Heart left ventricle (tissue), 13 donors: ENCODE results near the gene ZFYVE21.

Experiments used
- POLR2A ChIP-seq, 2 donors: fragments of 450-650 bp; IDR thresholded peaks; one replicate each; pipeline ENCODE4 v1.6.1; 2017; ENCODE audit warnings: antibody characterized with exemption in 2 of 2, mild to moderate bottlenecking in 2 of 2, moderate library complexity in 2 of 2
- TF ChIP-seq, protein P1 (sequence below), 12 donors: fragments of 200-600 bp; sonication (generic) in 4 of 12; IDR thresholded peaks; one replicate each; pipeline versions ENCODE4 v1.5.0 to v1.8.0; 2018 to 2022; ENCODE audit warnings: antibody characterized with exemption in 12 of 12, mild to moderate bottlenecking in 5 of 12
- donor health status: ischemic (EF 13 %, LVEDD 7.1; RV severe dilation, severe dysfunction).
- donor health status: DM: no; HTN: yes; CAD: no.
- donor health status: DM: no; HTN: no; CAD: no.
- donor health status: ischemic (EF 25% LVEDD 6.9; RV normal size, moderate dysfunction).
- donor health status: ischemic (EF 25% LVEDD 5.7; RV mildly dilated, moderate dysfunction).
- donor health status: ischemic (EF 35%, LVEDD 5.7; RV mildly dilated, moderate dysfunction).
- donor health status: nonischemic (EF 11% LVEDD 7.7; RV severe dilation, severe dysfunction).
- donor health status: DM: yes; HTN: yes; CAD: no.
- donor health status: PGD.
- donor health status: ischemic (EF 29% LVEDD 5.4; RV normal size, mild dysfunction).
- donor health status: nonischemic (EF 23%, LVEDD 6.1; RV moderate dilation, normal function).

DNA sequence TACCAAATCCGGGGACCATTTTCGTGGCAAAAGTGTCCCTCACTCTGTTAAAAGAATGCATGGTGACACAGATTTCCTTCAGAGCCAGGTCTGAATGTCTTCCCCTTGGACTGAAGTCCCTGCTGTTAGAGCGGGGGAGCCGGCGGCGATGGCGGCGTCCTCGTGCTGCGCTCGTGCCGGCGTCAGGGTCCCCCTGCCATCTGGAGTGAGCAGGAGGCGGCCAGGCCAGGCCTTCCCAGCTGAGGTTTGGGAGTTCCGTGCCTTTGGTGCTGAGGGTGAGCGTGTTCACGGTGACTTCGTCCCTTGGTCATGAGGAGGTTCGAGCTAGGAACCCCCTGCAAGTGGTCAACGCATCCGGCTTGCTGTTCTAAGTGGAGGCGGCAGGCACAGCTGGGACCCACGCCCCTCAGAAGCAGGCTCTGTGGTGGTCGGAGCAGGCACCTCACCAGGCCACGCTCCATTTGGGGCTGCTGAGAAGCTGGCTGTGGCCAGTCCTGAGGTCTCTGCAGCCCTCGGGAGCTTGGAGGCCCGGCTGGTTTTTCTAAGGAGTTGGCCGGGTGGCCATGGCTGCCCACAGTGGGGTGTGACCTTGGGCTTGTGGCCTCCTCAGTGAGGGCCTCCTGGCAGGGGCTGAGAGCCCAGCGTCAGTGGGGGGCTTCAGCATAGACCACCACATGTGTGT lies 9.5 kb downstream of the ZFYVE21 start:
- TF ChIP-seq, protein P1, sequence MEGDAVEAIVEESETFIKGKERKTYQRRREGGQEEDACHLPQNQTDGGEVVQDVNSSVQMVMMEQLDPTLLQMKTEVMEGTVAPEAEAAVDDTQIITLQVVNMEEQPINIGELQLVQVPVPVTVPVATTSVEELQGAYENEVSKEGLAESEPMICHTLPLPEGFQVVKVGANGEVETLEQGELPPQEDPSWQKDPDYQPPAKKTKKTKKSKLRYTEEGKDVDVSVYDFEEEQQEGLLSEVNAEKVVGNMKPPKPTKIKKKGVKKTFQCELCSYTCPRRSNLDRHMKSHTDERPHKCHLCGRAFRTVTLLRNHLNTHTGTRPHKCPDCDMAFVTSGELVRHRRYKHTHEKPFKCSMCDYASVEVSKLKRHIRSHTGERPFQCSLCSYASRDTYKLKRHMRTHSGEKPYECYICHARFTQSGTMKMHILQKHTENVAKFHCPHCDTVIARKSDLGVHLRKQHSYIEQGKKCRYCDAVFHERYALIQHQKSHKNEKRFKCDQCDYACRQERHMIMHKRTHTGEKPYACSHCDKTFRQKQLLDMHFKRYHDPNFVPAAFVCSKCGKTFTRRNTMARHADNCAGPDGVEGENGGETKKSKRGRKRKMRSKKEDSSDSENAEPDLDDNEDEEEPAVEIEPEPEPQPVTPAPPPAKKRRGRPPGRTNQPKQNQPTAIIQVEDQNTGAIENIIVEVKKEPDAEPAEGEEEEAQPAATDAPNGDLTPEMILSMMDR (IDR thresholded peaks at IDR 0.05): no peak
- no peak for TF ChIP-seq POLR2A (IDR thresholded peaks at IDR 0.05)
